Measurements from ENCODE around the gene COL26A1.
A peak's percentile ranks its signal among the peaks of the same experiment; 100 is the strongest.
"Not testable (repeated sequence)": the region's sequence is repeated elsewhere in the genome, so short reads cannot be mapped to it uniquely, and the experiment has no call there.

The COL26A1 gene

DNA sequence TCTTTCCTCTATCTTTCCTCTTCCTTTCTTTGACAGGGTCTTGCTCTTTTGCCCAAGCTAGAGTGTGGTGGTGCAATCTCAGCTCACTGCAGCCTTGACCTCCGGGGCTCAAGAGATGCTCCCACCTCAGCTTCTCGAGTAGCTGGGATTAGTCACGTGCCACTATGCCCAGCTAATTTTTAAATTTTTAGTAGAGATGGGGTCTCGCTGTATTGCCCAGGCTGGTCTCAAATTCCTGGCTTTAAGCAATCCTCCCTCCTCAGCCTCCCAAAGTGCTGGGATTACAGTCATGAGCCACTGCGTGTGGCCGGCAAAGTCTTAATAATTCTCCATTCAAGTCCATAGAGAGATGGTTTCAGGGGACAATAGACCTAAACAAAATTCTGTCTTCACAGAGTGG, 40.2 kb downstream of the COL26A1 start:
- no peak for DNase-seq

DNA sequence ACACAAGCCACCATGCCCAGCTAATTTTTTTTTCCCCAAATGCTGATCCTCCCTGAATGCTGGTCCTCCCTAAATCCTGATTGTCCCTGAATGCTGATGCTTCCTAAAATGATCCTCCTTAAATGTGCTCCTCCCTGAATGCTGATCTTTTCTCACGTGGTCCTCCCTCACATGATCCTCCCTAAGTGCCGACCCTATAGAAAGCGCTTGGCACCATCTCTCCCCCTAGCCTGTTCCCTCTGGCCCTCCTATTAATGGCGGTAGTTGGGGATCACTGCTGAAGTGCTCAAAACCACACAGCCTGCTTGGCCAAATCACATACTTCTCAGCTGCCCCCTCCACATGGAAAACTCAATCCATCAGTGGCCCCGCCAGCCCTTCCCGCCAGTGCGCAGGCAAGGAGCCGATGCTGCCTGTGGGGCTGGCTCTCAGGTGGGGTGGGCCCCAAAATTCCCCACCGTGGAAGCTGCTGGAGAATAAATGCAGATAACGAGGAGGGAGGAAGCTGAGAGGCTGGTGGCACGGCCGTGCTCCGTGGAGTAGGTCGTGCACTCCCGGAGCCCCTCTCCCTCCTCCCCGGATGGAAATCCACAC, 42.9 kb downstream of the COL26A1 start:
- DNase-seq, result no peak

DNA sequence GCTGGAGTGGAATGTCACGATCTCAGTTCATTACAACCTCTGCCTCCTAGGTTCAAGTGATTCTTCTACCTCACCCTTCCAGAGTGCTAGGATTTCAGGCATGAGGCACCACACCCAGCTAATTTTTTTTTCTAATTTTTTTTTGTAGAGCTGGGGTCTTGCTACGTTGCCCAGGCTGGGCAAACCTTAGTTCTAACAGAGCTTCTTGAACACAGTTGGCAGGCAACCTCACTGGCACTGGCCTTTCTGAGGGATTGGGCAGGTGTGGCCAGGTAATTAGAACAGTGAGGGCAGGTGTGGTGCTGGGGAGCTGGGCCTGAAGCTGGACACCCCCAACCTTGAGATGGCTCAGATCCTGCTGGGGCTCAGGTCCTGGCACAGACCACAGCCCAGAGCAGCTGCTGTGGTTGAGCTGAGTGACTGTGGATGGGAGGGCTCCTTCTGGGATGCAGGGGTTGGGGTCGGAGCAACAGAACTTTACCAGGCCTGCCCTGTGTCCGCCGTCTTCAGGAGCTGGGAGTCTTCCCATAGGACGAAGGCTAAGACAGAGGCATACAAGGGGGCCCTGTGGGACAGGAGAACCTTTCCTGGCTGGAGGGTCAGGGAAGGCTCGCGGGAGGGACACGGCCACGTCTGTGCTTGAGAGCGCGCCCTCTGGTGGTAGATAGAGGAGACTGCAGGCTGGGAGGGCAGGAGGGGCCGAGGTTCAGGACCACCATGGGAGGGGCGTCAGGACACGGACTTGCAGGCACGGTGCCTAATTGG, 48.2 kb downstream of the COL26A1 start:
- peak; percentile 20 to 40 (median 33) for DNase-seq

GRCh38 chr7:101411508-101411874, 48.8 kb downstream of the COL26A1 start:
- DNase-seq, result peak; percentile 35 to 59 (median 53)

GRCh38 chr7:101412976-101413375, 50.3 kb downstream of the COL26A1 start:
- no peak for DNase-seq

- DNase-seq, result peak in 1 of 4 experiments; percentile 9
Measured at GRCh38 chr7:101418694-101419093, 56.0 kb downstream of the COL26A1 start.

GRCh38 chr7:101419831-101420230, 57.2 kb downstream of the COL26A1 start:
- DNase-seq, result no peak

GRCh38 chr7:101420436-101420835, 57.8 kb downstream of the COL26A1 start:
- no peak for DNase-seq

DNA sequence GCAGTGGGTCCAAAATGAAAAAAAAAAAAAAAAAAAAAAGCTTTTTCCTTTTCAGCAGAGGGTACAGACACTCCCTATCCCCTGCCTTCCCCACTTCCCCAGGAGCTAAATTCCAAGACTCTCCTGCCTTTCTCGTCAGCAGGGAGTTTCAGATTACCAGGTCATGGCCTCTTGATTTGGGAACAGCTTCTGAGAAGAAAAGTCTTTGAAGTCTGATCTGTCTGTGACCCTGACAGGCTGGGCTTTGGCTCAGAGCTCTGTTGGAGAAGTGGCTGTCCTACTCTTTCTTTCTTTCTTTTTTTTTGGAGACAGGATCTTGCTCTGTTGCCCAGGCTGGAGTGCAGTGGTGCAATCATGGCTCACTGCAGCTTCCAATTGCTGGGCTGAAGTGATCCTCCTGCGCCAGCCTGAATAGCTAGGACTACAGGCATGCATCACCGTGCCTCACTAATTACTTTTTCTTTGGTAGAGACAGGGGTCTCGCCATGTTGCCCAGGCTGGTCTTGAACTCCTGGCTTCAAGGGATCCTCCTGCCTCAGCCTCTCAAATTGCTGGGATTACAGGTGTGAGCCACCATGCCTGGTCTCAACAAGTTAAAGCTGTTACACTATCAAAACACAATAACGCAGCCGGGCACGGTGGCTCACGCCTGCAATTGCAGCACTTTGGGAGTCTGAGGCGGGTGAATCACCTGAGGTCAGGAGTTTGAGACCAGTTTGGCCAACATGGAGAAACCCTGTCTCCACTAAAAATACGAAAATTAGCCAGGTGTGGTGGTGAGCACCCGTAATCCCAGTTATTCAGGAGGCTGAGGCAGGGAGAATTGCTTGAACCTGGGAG, 59.9 kb downstream of the COL26A1 start:
- no peak for DNase-seq

- no peak for DNase-seq
Measured at GRCh38 chr7:101426303-101427011, 63.8 kb downstream of the COL26A1 start.

- no peak for DNase-seq
Measured at GRCh38 chr7:101428093-101428866, 65.6 kb downstream of the COL26A1 start.

- no peak for DNase-seq
Measured at GRCh38 chr7:101432316-101432715, 69.6 kb downstream of the COL26A1 start.

GRCh38 chr7:101433688-101434087, 71.0 kb downstream of the COL26A1 start:
- no peak for DNase-seq

GRCh38 chr7:101434155-101434554, 71.5 kb downstream of the COL26A1 start:
- not testable (repeated sequence) for DNase-seq

DNA sequence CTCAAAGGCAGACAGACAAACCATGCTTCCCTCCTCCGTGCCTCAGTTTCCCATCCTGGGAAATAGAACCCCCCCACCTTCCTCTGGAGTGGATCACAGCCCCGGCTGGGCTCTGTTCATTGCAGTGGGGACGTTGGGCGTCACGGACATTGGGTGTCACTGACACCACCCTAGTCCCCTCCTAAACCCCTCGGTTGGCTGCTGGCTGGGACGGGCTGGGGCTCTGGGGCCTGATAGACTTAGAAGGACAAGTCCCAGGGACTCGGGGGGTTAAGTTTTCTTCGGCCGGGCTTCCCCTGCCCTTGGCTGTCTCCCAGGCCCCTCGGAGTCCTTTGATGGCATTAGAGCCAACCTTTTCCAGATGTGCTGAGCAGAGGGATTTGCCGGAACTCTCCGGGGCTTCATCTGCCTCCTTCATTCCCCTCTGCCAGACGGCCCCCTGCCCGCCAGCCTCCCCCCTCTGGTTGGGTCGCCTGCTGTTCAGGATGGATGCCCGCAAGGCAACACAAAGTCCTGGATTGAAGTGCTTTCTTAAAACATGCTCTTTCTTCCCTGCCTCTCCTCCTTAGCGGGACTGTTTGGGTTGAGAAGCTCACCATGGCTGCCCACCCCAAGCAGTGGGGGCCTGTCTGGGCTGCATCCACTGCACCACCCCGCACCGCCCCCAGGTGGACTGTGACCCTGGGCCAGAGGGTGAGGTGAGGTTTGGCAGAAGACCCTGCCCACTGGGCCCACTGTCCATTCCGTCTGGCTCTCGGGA, 73.0 kb downstream of the COL26A1 start:
- no peak for DNase-seq

DNA sequence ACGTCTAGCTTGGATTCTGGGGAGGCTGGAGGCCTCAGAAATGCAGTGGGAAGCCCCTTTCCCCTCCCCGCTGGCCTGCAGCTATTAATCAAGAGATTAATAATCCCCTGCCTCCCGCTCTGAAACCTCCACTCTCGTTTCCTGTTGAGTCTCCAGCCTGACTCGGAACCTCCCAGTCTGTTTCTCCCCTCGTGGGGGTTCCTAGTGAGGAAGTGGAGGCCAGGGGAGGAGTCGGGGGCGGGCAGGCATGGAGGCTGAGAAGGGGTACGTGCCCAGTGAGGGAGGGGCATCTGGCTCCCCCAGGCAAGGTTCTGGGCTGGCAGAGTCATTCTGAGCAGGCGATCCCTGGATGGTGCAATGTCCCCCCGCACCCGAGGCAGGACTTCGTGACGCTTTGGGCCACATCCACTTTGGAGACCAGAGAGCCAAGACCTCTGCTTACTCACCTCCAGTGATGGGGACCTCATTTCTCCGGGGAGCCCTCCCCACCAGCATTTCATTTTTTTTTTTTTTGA, 73.6 kb downstream of the COL26A1 start:
- DNase-seq, result no peak

DNA sequence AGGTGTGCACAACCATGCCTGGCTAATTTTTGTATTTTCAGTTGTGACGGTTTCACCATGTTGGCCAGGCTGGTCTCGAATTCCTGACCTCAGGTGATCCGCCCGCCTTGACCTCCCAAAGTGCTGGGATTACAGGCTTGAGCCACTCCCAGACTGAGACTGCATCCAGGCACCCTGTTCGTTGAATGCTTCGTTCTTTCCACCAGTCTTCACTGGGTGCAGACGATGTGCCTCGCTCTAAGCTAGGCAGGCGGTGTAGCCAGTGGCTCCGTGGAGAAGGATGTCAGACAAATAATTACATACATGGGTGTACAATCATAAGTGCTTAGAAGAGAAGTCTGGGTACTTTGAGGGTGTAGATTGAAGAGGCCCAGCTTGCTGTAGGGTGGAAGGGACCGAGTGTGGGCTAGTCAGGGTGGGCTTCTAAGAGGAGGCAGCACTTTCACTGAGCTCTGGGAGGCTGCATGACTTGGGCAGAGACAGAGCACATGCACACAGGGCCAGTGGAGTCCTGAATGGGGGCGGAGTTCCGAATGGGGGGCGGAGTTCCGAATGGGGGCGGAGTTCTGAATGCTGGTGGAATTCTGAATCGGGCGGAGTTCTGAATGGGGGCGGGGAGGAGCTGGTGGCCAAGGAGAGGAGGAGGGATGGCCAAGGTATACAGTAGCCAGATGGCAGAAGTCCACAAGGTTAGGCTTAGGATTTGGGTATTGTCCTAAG, 74.3 kb downstream of the COL26A1 start:
- DNase-seq, result no peak

DNA sequence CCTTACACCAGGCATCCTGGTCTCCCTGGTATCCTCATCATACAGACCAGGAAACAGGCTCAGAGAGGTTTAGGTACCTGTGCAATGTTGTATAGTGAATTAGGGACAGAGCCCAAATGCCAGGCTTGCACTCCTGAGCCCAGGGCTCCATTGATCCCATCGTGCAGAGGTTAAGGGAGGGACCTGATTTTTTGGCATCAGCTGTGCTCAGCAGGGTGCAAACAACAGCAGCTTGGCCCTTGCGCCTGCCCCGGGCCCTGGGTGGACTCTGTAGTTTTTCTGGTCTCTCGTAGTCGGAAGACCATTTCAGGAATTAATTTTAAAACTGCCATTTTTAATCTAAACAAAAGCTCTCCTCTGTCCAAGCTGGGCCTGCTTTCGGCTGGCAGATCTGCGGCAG, 79.2 kb downstream of the COL26A1 start:
- no peak for DNase-seq

GRCh38 chr7:101442426-101443070, 79.9 kb downstream of the COL26A1 start:
- no peak for DNase-seq

GRCh38 chr7:101450064-101450463, 87.4 kb downstream of the COL26A1 start:
- DNase-seq, result no peak
